IPS-11a (cell line): ENCODE results near the gene CLEC17A.
A peak's percentile ranks its signal among the peaks of the same experiment; 100 is the strongest.
"Not testable (repeated sequence)": the region's sequence is repeated elsewhere in the genome, so short reads cannot be mapped to it uniquely, and the experiment has no call there.

Source experiments
- H3K4me3 ChIP-seq: one replicate; pipeline ENCODE4 v1.5.1; 2013; ENCODE audit warnings: low read depth, low read length, control low read depth

Gene CLEC17A

GRCh38 chr19:14559916-14560775, 22.7 kb upstream of the CLEC17A start:
- H3K4me3 ChIP-seq: no peak overlapping the region

DNA sequence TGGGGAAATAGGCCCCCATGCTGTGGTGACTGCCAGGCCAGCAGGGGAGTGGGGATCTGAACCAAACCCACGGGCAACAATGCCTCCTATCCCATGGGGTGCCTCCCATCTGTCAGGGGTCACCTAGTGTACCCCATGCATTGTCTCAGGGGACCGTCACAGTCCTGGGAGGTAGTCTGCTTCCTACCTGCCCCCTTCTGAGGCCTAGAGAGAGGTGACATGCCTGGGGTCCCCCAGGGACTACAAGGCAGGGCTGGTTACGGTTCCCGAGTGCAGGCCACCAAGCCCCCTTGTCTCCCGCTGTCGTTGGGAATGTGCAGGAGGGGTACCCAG, 22.1 kb upstream of the CLEC17A start:
- H3K4me3 ChIP-seq: no peak overlapping the region

DNA sequence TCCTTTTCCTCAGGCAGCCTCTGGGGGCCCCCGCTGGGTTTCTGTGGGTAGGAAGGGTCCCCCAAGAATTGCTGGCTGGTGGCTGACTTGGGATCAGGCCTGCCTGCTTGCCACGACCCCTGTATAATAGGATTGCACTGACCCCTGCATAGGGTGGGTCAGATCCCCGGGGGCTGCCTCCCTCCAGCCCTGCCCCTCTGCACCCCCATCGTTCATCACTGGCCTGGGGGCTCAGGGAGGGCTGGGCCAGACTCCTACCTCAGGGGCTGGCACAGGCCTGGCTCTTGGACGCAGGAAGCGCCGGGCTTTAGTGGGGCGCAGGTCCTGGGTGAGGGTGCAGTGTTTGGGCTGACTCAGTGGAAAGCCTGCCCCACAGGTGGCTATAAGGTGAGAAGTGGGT, 21.6 kb upstream of the CLEC17A start:
- no peak overlapping the region for H3K4me3 ChIP-seq

DNA sequence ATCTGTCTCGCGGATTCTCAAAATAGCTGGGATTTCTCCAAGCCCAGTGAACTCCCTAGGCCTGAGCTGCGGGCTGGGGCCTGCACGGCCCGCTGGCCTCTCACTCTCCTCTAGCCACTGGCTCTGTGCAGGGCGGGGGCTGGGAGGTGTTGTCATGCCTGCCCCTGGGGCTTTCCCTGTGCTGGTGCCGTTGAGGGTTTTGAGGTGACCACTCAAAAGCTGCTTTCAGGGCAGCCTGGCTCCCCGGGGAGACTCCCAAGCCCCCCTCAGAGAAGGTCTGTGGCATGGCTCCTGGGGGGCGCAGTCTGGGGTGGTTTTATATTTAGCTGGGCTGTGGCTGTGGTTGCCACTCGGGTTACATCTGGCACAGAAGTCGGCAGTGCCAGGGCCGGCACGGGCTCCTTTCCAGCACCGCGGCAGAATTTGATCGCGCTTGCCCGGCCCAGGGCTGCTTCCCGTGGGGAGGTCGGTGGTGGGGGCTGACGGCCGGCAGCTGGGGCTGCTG, 21.0 kb upstream of the CLEC17A start:
- no peak overlapping the region for H3K4me3 ChIP-seq

GRCh38 chr19:14562660-14563589, 20.0 kb upstream of the CLEC17A start:
- H3K4me3 ChIP-seq: no peak overlapping the region

DNA sequence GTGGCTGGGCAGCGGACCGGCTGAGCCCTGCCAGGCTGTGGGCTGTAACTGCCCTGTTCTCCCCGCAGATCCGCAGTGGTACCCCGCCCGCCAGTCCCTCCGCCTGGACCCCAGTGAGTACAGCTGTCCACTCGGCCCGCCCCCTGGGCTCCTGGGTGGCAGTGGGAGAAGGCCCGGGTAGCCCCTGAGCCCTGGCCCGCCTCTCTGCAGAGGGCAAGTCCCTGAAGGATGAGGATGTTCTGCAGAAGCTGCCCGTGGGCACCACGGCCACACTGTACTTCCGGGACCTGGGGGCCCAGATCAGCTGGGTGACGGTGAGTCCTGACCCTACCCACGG, 19.3 kb upstream of the CLEC17A start:
- H3K4me3 ChIP-seq: no peak overlapping the region

- H3K4me3 ChIP-seq: no peak overlapping the region
These were observed 18.8 kb upstream of the CLEC17A start for GRCh38 chr19:14563989-14564651.

- H3K4me3 ChIP-seq: not testable (repeated sequence)
These were observed 18.1 kb upstream of the CLEC17A start for GRCh38 chr19:14564652-14565297.

DNA sequence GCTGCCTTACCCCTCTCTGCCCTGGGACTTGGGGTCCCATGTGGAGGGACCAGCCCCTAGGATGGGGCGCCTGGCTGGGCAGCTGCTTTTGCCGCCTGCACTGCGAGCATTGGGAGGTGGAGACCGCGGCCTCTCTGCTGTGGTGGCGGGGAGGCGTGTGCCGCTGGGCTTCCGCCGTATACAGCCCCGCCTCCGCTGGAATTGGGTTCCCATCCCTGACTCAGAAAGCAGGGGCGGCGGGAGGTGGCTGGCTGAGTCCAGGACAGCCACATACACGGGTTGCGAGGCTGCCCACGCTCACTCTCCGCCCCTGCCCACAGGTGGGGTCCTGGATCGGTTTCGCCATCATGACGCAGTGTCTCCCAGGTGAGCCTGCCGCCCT, 17.6 kb upstream of the CLEC17A start:
- H3K4me3 ChIP-seq: no peak overlapping the region

DNA sequence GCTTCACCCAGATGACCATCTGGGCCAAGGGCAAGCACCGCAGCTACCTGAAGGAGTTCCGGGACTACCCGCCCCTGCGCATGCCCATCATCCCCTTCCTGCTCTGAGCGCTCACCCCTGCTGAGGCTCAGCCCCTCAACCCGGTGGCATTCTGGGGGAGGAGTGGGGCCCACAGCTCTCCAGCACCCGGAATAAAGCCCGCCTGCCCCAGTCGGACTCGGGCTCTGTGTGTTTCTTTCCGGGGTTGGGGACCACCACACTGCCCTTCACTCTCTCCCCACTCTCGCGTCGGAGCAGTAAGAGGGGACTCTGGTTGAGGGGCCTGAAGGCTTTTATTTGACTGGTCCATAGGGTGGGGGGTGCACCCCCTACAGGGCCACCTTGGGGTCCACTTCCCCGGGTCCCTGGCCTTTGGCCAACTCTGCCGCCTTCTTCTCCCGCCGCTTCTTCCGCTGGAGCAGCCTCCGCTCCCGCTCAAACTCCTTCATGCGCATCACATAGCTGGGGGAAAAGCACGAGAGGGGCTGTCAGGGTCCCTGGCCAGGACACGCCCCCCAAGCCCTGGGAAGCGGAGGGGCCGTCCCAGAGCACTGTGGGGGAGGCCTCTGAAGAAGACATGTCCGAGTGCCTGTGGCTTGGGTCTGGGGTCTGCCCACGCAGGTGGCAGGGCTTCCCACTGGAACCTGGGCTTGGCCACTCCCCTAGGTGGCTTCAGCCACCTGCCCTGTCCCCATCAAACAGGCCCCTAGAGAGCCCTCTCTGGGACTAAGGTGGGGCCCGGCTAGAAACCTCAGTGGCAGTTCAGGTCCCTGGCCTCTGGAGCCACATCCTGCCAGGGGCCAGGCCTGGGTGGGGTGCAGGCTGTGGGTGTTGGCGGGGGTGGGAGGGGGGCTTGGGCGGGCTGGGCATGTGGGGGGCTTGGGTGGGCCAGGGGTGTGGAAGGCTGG, 16.8 kb upstream of the CLEC17A start:
- no peak overlapping the region for H3K4me3 ChIP-seq

GRCh38 chr19:14566712-14567077, 16.2 kb upstream of the CLEC17A start:
- H3K4me3 ChIP-seq: no peak overlapping the region

- no peak overlapping the region for H3K4me3 ChIP-seq
These were observed 15.8 kb upstream of the CLEC17A start for GRCh38 chr19:14567079-14567478.

GRCh38 chr19:14570864-14571527, 11.9 kb upstream of the CLEC17A start:
- H3K4me3 ChIP-seq: peak overlapping the region; percentile 92

DNA sequence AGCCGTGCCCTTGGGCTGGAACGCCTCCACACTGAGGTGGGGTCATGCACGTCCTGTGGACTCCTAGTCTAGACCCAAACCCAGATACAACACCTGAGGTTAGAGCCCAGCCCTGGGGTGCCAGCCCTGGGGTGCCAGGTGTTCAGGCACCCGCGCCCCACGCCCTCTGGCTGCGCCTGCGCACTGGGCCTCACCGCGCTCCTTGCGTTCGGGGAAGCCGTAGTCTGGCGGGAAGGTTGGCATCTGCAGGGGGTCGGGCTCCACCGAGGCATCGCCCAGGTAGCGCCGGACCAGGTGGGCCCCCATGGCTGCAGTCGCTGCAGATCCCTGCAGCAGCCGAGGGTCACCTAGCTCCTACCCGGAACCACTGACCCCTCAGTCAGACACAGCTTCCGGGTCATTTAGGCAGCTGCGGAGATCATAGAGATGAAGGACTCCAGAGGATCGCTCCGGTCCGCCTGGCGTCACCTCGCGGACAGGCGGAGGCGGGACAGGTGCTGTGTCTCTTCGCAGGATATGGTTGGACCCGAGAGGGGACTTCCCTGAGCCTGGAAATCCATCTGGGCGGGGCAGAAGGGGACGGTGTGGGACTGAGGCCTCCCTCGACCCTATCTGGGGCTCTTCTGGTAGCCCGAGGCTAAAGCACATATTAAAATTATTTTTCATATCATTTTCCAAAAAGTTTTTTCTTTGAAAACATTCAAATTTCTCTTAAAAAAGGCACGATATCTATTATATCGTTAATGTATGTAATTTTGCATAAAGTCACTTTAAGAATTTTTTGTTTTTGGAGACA, 11.0 kb upstream of the CLEC17A start, which contains the start of gene NDUFB7:
NDUFB7 (minus strand) TSS at position 372 of the 796 bp plus-strand sequence; CDS start at position 306, 66 bp downstream.
- peak within 1 kb of the TSS; percentile 92 for H3K4me3 ChIP-seq

DNA sequence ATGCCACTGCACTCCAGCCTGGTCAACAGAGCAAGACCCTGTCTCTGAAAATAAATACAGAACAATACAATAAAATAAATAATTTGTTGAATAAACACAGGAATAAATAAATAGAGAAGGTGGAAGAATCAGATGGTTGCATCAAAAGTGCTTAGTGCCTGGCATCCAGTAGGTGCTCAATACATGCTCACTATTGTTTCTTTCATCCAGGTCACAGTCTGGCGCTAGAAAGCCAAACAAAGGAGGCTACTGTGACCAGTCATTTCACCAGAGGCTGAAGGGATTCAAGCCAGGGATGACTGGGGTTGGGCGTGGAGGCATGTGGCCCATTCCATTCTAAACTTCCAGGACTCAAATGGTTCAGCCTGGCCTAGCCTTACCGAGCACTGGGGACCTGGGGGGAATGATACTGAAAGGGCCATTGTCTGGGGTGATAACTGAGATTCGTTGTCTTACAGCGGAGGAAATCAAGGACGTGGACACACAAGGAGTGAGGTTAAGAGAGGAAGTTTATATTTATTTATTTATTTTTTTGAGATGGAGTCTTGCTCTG, 7.4 kb upstream of the CLEC17A start:
- H3K4me3 ChIP-seq: no peak overlapping the region

DNA sequence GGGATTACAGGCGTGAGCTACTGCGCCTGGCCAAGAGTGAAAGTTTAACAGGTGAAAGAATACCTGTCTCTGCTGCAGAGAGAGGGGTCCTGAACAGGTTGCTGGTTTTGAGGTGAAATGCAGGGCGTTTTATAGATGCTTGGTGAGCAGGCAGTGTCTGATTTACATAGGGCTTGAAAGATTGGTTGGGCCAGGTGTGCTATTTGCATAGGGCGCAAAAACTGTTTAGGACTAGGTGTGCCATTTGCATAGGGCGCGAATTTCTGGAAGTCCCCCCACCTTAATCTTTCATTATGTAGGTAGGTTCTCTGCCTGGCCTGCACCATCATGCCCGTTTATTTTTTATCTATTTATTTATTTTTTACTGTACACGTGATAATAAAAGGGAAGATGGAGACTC, 6.5 kb upstream of the CLEC17A start:
- H3K4me3 ChIP-seq: no peak overlapping the region

GRCh38 chr19:14577264-14577663, 5.6 kb upstream of the CLEC17A start:
- no peak overlapping the region for H3K4me3 ChIP-seq

- H3K4me3 ChIP-seq: no peak overlapping the region
These were observed 4.9 kb upstream of the CLEC17A start for GRCh38 chr19:14577885-14578427.
